Stimulated activated CD4-positive, alpha-beta T cell treated with anti-CD3 and anti-CD28 coated beads, Interleukin-12 subunit alpha, Interleukin-12 subunit beta, amount 100 ng/mL, for 48 hours (primary cell): ENCODE data around the gene MMAB.

Source experiments
- DNase-seq, 3 donors: peaks; one replicate each; pipeline ENCODE4 v3.0.0-alpha.2; 2020; ENCODE audit warnings: low read depth in 2 of 3, low spot score in 1 of 3

Gene MMAB

GRCh38 chr12:109586385-109587296, 13.3 kb upstream of the MMAB start:
- DNase-seq = no peak

- DNase-seq = no peak
Observed at GRCh38 chr12:109583733-109584132, 10.4 kb upstream of the MMAB start.

- no peak for DNase-seq
Observed at GRCh38 chr12:109582636-109583035, 9.3 kb upstream of the MMAB start.

- no peak for DNase-seq
Observed at GRCh38 chr12:109581856-109582255, 8.6 kb upstream of the MMAB start.

GRCh38 chr12:109581334-109581691, 8.0 kb upstream of the MMAB start:
- no peak for DNase-seq

- DNase-seq = no peak
Observed at GRCh38 chr12:109580684-109581333, 7.5 kb upstream of the MMAB start.

- no peak for DNase-seq
Observed at GRCh38 chr12:109580272-109580671, 7.0 kb upstream of the MMAB start.

- no peak for DNase-seq
Observed at GRCh38 chr12:109579639-109580038, 6.3 kb upstream of the MMAB start.

- DNase-seq = no peak
Observed at GRCh38 chr12:109578330-109578927, 5.1 kb upstream of the MMAB start.

GRCh38 chr12:109577311-109577710, 4.0 kb upstream of the MMAB start:
- DNase-seq = no peak

GRCh38 chr12:109575683-109576082, 2.4 kb upstream of the MMAB start:
- DNase-seq = no peak

- DNase-seq = no peak
Observed at GRCh38 chr12:109573914-109574244, 575 bp upstream of the MMAB start.

GRCh38 chr12:109572506-109572845, 828 bp downstream of the MMAB start:
- no peak for DNase-seq

- no peak for DNase-seq
Observed at GRCh38 chr12:109571773-109572505, 1.4 kb downstream of the MMAB start.

- DNase-seq = no peak
Observed at GRCh38 chr12:109568486-109568885, 4.8 kb downstream of the MMAB start.

GRCh38 chr12:109567967-109568366, 5.3 kb downstream of the MMAB start:
- DNase-seq = no peak

- DNase-seq = no peak
Observed at GRCh38 chr12:109567296-109567695, 6.0 kb downstream of the MMAB start.

- DNase-seq = no peak
Observed at GRCh38 chr12:109566424-109566823, 6.9 kb downstream of the MMAB start.

- DNase-seq = no peak
Observed at GRCh38 chr12:109563291-109564284, 9.7 kb downstream of the MMAB start.

- DNase-seq = no peak
Observed at GRCh38 chr12:109562871-109563270, 10.4 kb downstream of the MMAB start.

GRCh38 chr12:109561711-109562030, 11.6 kb downstream of the MMAB start:
- DNase-seq = no peak
